CD4-positive, CD25-positive, alpha-beta regulatory T cell (primary cell): ENCODE measurements around the gene DIPK1C. TPM values are rescaled to one million over a fixed set of nuclear protein-coding genes. Genes with fewer than 3 reads are reported as not detected.

Experiments used
- ATAC-seq, 2 donors: fragments of 150-1000 bp; cut with Tn5 transposase; one replicate each; pipeline ENCODE4 v1.10.0; 2021; ENCODE audit warnings: low read depth in 2 of 2, moderate number of reproducible peaks in 2 of 2, moderate library complexity in 1 of 2
- DNase-seq, 3 donors: peaks; one replicate each; pipeline versions ENCODE4 v3.0.0 to v3.0.0-alpha.2; 2012 to 2022; ENCODE audit warnings: mixed read lengths in 1 of 3
- H3K27ac ChIP-seq: one replicate; pipeline ENCODE4 v1.7.0; 2013; ENCODE audit warnings: mild to moderate bottlenecking, low read length; ENCODE audit not compliant: insufficient read depth, poor library complexity, severe bottlenecking
- H3K27me3 ChIP-seq: one replicate; pipeline ENCODE4 v1.7.0; 2013; ENCODE audit warnings: low read length; ENCODE audit not compliant: control insufficient read depth, insufficient read depth
- H3K36me3 ChIP-seq: one replicate; pipeline ENCODE4 v1.7.0; 2013; ENCODE audit warnings: mild to moderate bottlenecking, low read length, moderate library complexity; ENCODE audit not compliant: control insufficient read depth, insufficient read depth
- H3K4me1 ChIP-seq: 2 replicates; pipeline ENCODE4 v1.7.0; 2013; ENCODE audit warnings: mild to moderate bottlenecking, low read length; ENCODE audit not compliant: insufficient read depth, control insufficient read depth, poor library complexity, severe bottlenecking
- H3K4me3 ChIP-seq: one replicate; pipeline ENCODE4 v1.7.0; 2013; ENCODE audit warnings: low read depth, mild to moderate bottlenecking, low read length, moderate library complexity
- H3K9me3 ChIP-seq, 2 experiments: 1 replicate in 1 of 2; 2 replicates in 1 of 2; pipeline ENCODE4 v1.7.0; 2013; ENCODE audit warnings: low read length in 2 of 2, mild to moderate bottlenecking in 1 of 2, moderate library complexity in 1 of 2; ENCODE audit not compliant: control insufficient read depth in 2 of 2
- H3K27ac Mint-ChIP-seq, 3 donors: one replicate each; pipeline ENCODE4 v1.8.0; 2020 to 2022; ENCODE audit warnings: mild to moderate bottlenecking in 3 of 3, mixed read lengths in 3 of 3, moderate library complexity in 2 of 3
- H3K27me3 Mint-ChIP-seq: one replicate; pipeline ENCODE4 v1.8.0; 2022; ENCODE audit warnings: mild to moderate bottlenecking, mixed read lengths
- H3K36me3 Mint-ChIP-seq: one replicate; pipeline ENCODE4 v1.8.0; 2020; ENCODE audit warnings: mixed read lengths
- H3K4me1 Mint-ChIP-seq, 4 donors: one replicate each; pipeline ENCODE4 v1.8.0; 2020 to 2022; ENCODE audit warnings: mixed read lengths in 4 of 4, mild to moderate bottlenecking in 1 of 4
- H3K4me3 Mint-ChIP-seq, 4 donors: one replicate each; pipeline ENCODE4 v1.8.0; 2020 to 2022; ENCODE audit warnings: mild to moderate bottlenecking in 4 of 4, mixed read lengths in 4 of 4, moderate library complexity in 3 of 4
- H3K9me3 Mint-ChIP-seq, 7 donors: one replicate each; pipeline ENCODE4 v1.8.0; 2020 to 2022; ENCODE audit warnings: mixed read lengths in 7 of 7, mild to moderate bottlenecking in 3 of 7, moderate library complexity in 2 of 7
- polyA plus RNA-seq, 4 donors: library from polyadenylated mRNA; unstranded; fragments of 300-500 nt; fragmentation: Illumina TruSeq; gene quantifications; one replicate each; pipeline ENCODE4 v1.2.3, GENCODE V29; 2021
- total RNA-seq: library from RNA; stranded (reverse); gene quantifications from one replicate; pipeline ENCODE4 v1.2.3, GENCODE V29; 2022

DIPK1C gene
- total and polyA plus RNA-seq, 5 donors from 2014 or later, result not detected

- peak overlapping the region; percentile 87 to 94 (median 90) for H3K4me3 Mint-ChIP-seq
- Histone ChIP-seq H3K4me3 (peak overlapping the region; percentile 99), H3K36me3 (peaks cover 32% of the 10 kb centered on the region), H3K9me3 (no peaks in the 10 kb centered on the region), H3K27me3 (no peaks in the 10 kb centered on the region), H3K27ac (peak overlapping the region; percentile 94), H3K4me1 (peaks cover 44% of the 10 kb centered on the region)
- H3K9me3 Mint-ChIP-seq, result no peaks in the 10 kb centered on the region
- no peak for ATAC-seq
- peak in 2 of 3 donors; percentile 14 to 78 for DNase-seq
- peaks cover 4% of the 10 kb centered on the region for H3K27me3 Mint-ChIP-seq
- peak overlapping the region; percentile 94 to 99 (median 95) for H3K27ac Mint-ChIP-seq
- H3K4me1 Mint-ChIP-seq, result peaks cover 28 to 68% (median 46%) of the 10 kb centered on the region in 4 donors
- H3K36me3 Mint-ChIP-seq, result peaks cover 27% of the 10 kb centered on the region
Observed at GRCh38 chr18:74499633-74500032, 42.5 kb upstream of the DIPK1C start.

GRCh38 chr18:74498712-74499627 lies 41.9 kb upstream of the DIPK1C start:
- peak; percentile 46 to 51 for ATAC-seq
- Mint-ChIP-seq H3K27ac (peak overlapping the region; percentile 94 to 99 (median 95)), H3K4me3 (peak overlapping the region; percentile 87 to 94 (median 90)), H3K36me3 (peaks cover 27% of the 10 kb centered on the region), H3K9me3 (no peaks in the 10 kb centered on the region), H3K4me1 (peaks cover 28 to 68% (median 49%) of the 10 kb centered on the region in 4 donors), H3K27me3 (peaks cover 4% of the 10 kb centered on the region)
- Histone ChIP-seq H3K4me3 (peak overlapping the region; percentile 99), H3K27ac (peak overlapping the region; percentile 94), H3K4me1 (peaks cover 44% of the 10 kb centered on the region), H3K27me3 (no peaks in the 10 kb centered on the region), H3K36me3 (peaks cover 26% of the 10 kb centered on the region), H3K9me3 (no peaks in the 10 kb centered on the region)
- peak; percentile 62 to 88 (median 79) for DNase-seq

- Mint-ChIP-seq H3K36me3 (peaks cover 21% of the 10 kb centered on the region), H3K4me1 (peaks cover 29 to 65% (median 45%) of the 10 kb centered on the region in 4 donors), H3K4me3 (peak overlapping the region; percentile 73 to 97 (median 93)), H3K9me3 (no peaks in the 10 kb centered on the region), H3K27me3 (peaks cover 4% of the 10 kb centered on the region), H3K27ac (peak overlapping the region; percentile 74 to 94 (median 87))
- ATAC-seq (no peak), DNase-seq (no peak)
- no peak overlapping the region for H3K27ac ChIP-seq
- H3K4me1 ChIP-seq, result peaks cover 44% of the 10 kb centered on the region
- H3K4me3 ChIP-seq, result peak overlapping the region; percentile 99
- H3K36me3 ChIP-seq, result peaks cover 18% of the 10 kb centered on the region
- no peaks in the 10 kb centered on the region for H3K27me3 ChIP-seq
- no peaks in the 10 kb centered on the region for H3K9me3 ChIP-seq
Observed at GRCh38 chr18:74497778-74498177, 40.7 kb upstream of the DIPK1C start.

- Mint-ChIP-seq H3K4me1 (peaks cover 25 to 64% (median 41%) of the 10 kb centered on the region in 4 donors), H3K36me3 (peaks cover 16% of the 10 kb centered on the region), H3K4me3 (peak overlapping the region; percentile 73 to 97 (median 93)), H3K27me3 (peaks cover 4% of the 10 kb centered on the region), H3K27ac (peak overlapping the region; percentile 76 to 94 (median 87)), H3K9me3 (no peaks in the 10 kb centered on the region)
- no peaks in the 10 kb centered on the region for H3K27me3 ChIP-seq
- H3K27ac ChIP-seq, result no peak overlapping the region
- no peaks in the 10 kb centered on the region for H3K9me3 ChIP-seq
- H3K36me3 ChIP-seq, result peaks cover 13% of the 10 kb centered on the region
- peak overlapping the region; percentile 62 for H3K4me3 ChIP-seq
- DNase-seq (peak in 1 of 3 donors; percentile 59), ATAC-seq (no peak)
- H3K4me1 ChIP-seq, result peaks cover 44% of the 10 kb centered on the region
Observed at GRCh38 chr18:74497324-74497676, 40.2 kb upstream of the DIPK1C start.

GRCh38 chr18:74496508-74497323 lies 39.6 kb upstream of the DIPK1C start:
- peak overlapping the region; percentile 81 to 97 (median 93) for H3K4me3 Mint-ChIP-seq
- H3K27me3 Mint-ChIP-seq, result peaks cover 4% of the 10 kb centered on the region
- peaks cover 25 to 60% (median 38%) of the 10 kb centered on the region in 4 donors for H3K4me1 Mint-ChIP-seq
- DNase-seq, result peak in 1 of 3 donors; percentile 52
- peaks cover 11% of the 10 kb centered on the region for H3K36me3 Mint-ChIP-seq
- ATAC-seq, result peak in 1 of 2 donors; percentile 3
- Histone ChIP-seq H3K27me3 (no peaks in the 10 kb centered on the region), H3K9me3 (no peaks in the 10 kb centered on the region), H3K27ac (peak overlapping the region; percentile 94), H3K4me3 (peak overlapping the region; percentile 62), H3K4me1 (peaks cover 44% of the 10 kb centered on the region), H3K36me3 (peaks cover 8% of the 10 kb centered on the region)
- peak overlapping the region; percentile 97 to 99 (median 98) for H3K27ac Mint-ChIP-seq
- peaks cover 0 to 1% (median 0%) of the 10 kb centered on the region in 7 donors for H3K9me3 Mint-ChIP-seq

- H3K4me1 ChIP-seq, result peaks cover 44% of the 10 kb centered on the region
- no peaks in the 10 kb centered on the region for H3K36me3 ChIP-seq
- H3K4me1 Mint-ChIP-seq, result peaks cover 25 to 53% (median 33%) of the 10 kb centered on the region in 4 donors
- peak within 1 kb of the TSS; percentile 94 for H3K27ac ChIP-seq
- H3K4me3 Mint-ChIP-seq, result peak within 1 kb of the TSS; percentile 92 to 98 (median 96)
- ATAC-seq (peak; percentile 75 to 77), DNase-seq (peak; percentile 95 to 99 (median 98))
- peaks cover 0 to 1% (median 0%) of the 10 kb centered on the region in 7 donors for H3K9me3 Mint-ChIP-seq
- H3K27ac Mint-ChIP-seq, result peak within 1 kb of the TSS; percentile 97 to 99 (median 98)
- H3K4me3 ChIP-seq, result peak within 1 kb of the TSS; percentile 83
- H3K27me3 ChIP-seq, result no peaks in the 10 kb centered on the region
- peaks cover 4% of the 10 kb centered on the region for H3K27me3 Mint-ChIP-seq
- H3K36me3 Mint-ChIP-seq, result peaks cover 4% of the 10 kb centered on the region
- no peaks in the 10 kb centered on the region for H3K9me3 ChIP-seq
Observed at GRCh38 chr18:74495581-74496507, 38.7 kb upstream of the DIPK1C start, which contains the start of gene CNDP2. CNDP2 (plus strand) TSS chr18:74496363; CDS start chr18:74499974, 3,611 bp downstream.
